Measurements from ENCODE around the gene OAS2. TPM values are rescaled to one million over a fixed set of nuclear protein-coding genes. Genes with fewer than 3 reads are reported as not detected.

The OAS2 gene
- polyA plus RNA-seq (ENCODE audit: insufficient read length), result 2.8 TPM

GRCh38 chr12:112978163-112979040 lies at the start of gene OAS2:
OAS2 (plus strand) TSS chr12:112978519; CDS start chr12:112978609, 90 bp downstream.
- peak; percentile 19 for DNase-seq

- no peak for DNase-seq
Observed at GRCh38 chr12:112928978-112929377, 49.3 kb upstream of the OAS2 start.

- DNase-seq, result no peak
Observed at GRCh38 chr12:112929715-112930114, 48.6 kb upstream of the OAS2 start.

GRCh38 chr12:112930350-112930749 lies 48.0 kb upstream of the OAS2 start:
- DNase-seq, result no peak

GRCh38 chr12:112932485-112933128 lies 45.7 kb upstream of the OAS2 start:
- DNase-seq, result no peak

- DNase-seq, result no peak
Observed at GRCh38 chr12:112933129-112933505, 45.2 kb upstream of the OAS2 start.

- DNase-seq, result no peak
Observed at GRCh38 chr12:112936264-112936663, 42.1 kb upstream of the OAS2 start.

- DNase-seq, result no peak
Observed at GRCh38 chr12:112936927-112937326, 41.4 kb upstream of the OAS2 start.

- DNase-seq, result peak; percentile 89
Observed at GRCh38 chr12:112937741-112938719, 40.3 kb upstream of the OAS2 start, which contains the start of gene OAS3. OAS3 (plus strand) TSS chr12:112938474; CDS start chr12:112938531, 57 bp downstream.

- DNase-seq, result no peak
Observed at GRCh38 chr12:112938751-112939150, 39.6 kb upstream of the OAS2 start.

- DNase-seq, result no peak
Observed at GRCh38 chr12:112939761-112940381, 38.4 kb upstream of the OAS2 start.

GRCh38 chr12:112941528-112942335 lies 36.6 kb upstream of the OAS2 start:
- no peak for DNase-seq

GRCh38 chr12:112942572-112942971 lies 35.7 kb upstream of the OAS2 start:
- DNase-seq, result no peak

GRCh38 chr12:112944024-112944690 lies 34.2 kb upstream of the OAS2 start:
- DNase-seq, result no peak

GRCh38 chr12:112945515-112945914 lies 32.8 kb upstream of the OAS2 start:
- DNase-seq, result no peak

- no peak for DNase-seq
Observed at GRCh38 chr12:112946236-112947000, 31.9 kb upstream of the OAS2 start.

GRCh38 chr12:112947314-112947713 lies 31.0 kb upstream of the OAS2 start:
- DNase-seq, result no peak

GRCh38 chr12:112947761-112948160 lies 30.6 kb upstream of the OAS2 start:
- no peak for DNase-seq

GRCh38 chr12:112948806-112949205 lies 29.5 kb upstream of the OAS2 start:
- no peak for DNase-seq

- DNase-seq, result no peak
Observed at GRCh38 chr12:112950701-112951100, 27.6 kb upstream of the OAS2 start.

Data from hindlimb muscle (tissue), 1 donor.